H1 (cell line): ENCODE results near the gene TOB2. TPM values are rescaled to one million over a fixed set of nuclear protein-coding genes. Genes with fewer than 3 reads are reported as not detected.

Source experiments
- ASH2L ChIP-seq: fragments of 200-600, 300-600 bp; sonication (generic); IDR thresholded peaks from one replicate; pipeline ENCODE4 v1.7.1; 2017; ENCODE audit warnings: low read length
- CHD1 ChIP-seq: IDR thresholded peaks from 2 replicates; pipeline ENCODE4 v1.6.1; 2012; ENCODE audit warnings: low read depth, low read length, improper control_type of control experiment
- CREB1 ChIP-seq: IDR thresholded peaks from 2 replicates; pipeline ENCODE4 v1.6.1; 2012; ENCODE audit warnings: inconsistent platforms
- CTBP2 ChIP-seq: IDR thresholded peaks from 2 replicates; pipeline ENCODE4 v1.7.0; 2011; ENCODE audit warnings: borderline replicate concordance, mild to moderate bottlenecking, moderate library complexity, mixed read lengths, low read length; ENCODE audit not compliant: insufficient read depth, insufficient read length
- GABPA ChIP-seq: IDR thresholded peaks from 2 replicates; pipeline ENCODE4 v1.6.1; 2011; ENCODE audit warnings: mild to moderate bottlenecking, low read length, moderate library complexity, borderline replicate concordance; ENCODE audit not compliant: insufficient read depth
- GTF2F1 ChIP-seq: IDR thresholded peaks from 2 replicates; pipeline ENCODE4 v1.6.1; 2012; ENCODE audit warnings: low read depth, low read length, improper control_type of control experiment, borderline replicate concordance
- HDAC2 ChIP-seq, 2 experiments: fragments of 300-600 bp in 1 of 2; sonication (generic) in 1 of 2; IDR thresholded peaks; 2 replicates each; pipeline ENCODE4 v1.6.1; 2011 to 2012; ENCODE audit warnings: low read depth in 2 of 2, low read length in 2 of 2, mild to moderate bottlenecking in 2 of 2, moderate library complexity in 2 of 2, borderline replicate concordance in 1 of 2, inconsistent platforms in 1 of 2
- JUND ChIP-seq: IDR thresholded peaks from 2 replicates; pipeline ENCODE4 v1.6.1; 2011; ENCODE audit warnings: mild to moderate bottlenecking, improper control_type of control experiment, low read length
- MAX ChIP-seq: IDR thresholded peaks from 2 replicates; pipeline ENCODE4 v1.6.1; 2012; ENCODE audit warnings: inconsistent platforms
- PHF8 ChIP-seq: fragments of 200-600 bp; sonication (generic); conservative IDR thresholded peaks from 2 replicates; pipeline ENCODE4 v1.7.1; 2012; ENCODE audit warnings: low read depth, mild to moderate bottlenecking, inconsistent platforms, low read length, moderate library complexity
- POLR2A ChIP-seq, 2 experiments: IDR thresholded peaks; 1 replicate in 1 of 2; 2 replicates in 1 of 2; pipeline ENCODE4 v1.6.1; 2011; ENCODE audit warnings: low read depth in 2 of 2, low read length in 2 of 2, mild to moderate bottlenecking in 2 of 2; ENCODE audit errors: control extremely low read depth in 1 of 2
- RAD21 ChIP-seq, 2 experiments: IDR thresholded peaks in 1 of 2; conservative IDR thresholded peaks in 1 of 2; 2 replicates each; pipeline ENCODE4 v1.6.1; 2011; ENCODE audit warnings: low read depth in 2 of 2, low read length in 2 of 2, improper control_type of control experiment in 1 of 2, inconsistent platforms in 1 of 2, mild to moderate bottlenecking in 1 of 2, moderate library complexity in 1 of 2
- RFX5 ChIP-seq: IDR thresholded peaks from 2 replicates; pipeline ENCODE4 v1.6.1; 2011; ENCODE audit warnings: low read depth, low read length, improper control_type of control experiment, borderline replicate concordance
- RXRA ChIP-seq: IDR thresholded peaks from 2 replicates; pipeline ENCODE4 v1.6.1; 2011; ENCODE audit warnings: low read depth, mild to moderate bottlenecking, low read length, moderate library complexity; ENCODE audit not compliant: insufficient read depth
- SIN3A ChIP-seq, 2 experiments: IDR thresholded peaks in 1 of 2; conservative IDR thresholded peaks in 1 of 2; 2 replicates each; pipeline ENCODE4 v1.6.1; 2011 to 2012; ENCODE audit warnings: low read length in 2 of 2, improper control_type of control experiment in 1 of 2, low read depth in 1 of 2, mild to moderate bottlenecking in 1 of 2
- SP1 ChIP-seq: IDR thresholded peaks from 2 replicates; pipeline ENCODE4 v1.6.1; 2011; ENCODE audit warnings: low read depth, low read length
- TAF1 ChIP-seq: IDR thresholded peaks from 2 replicates; pipeline ENCODE4 v1.6.1; 2011; ENCODE audit warnings: mild to moderate bottlenecking, low read depth, low read length
- TCF12 ChIP-seq: IDR thresholded peaks from 2 replicates; pipeline ENCODE4 v1.6.1; 2011; ENCODE audit warnings: low read depth, mild to moderate bottlenecking, low read length
- polyA plus RNA-seq, 7 experiments: library from polyadenylated mRNA; depleted of rRNA in 3 of 7; stranded (reverse) in 5 of 7; unstranded in 2 of 7; fragments of >200 nt in 5 of 7; fragments of 200-250 nt in 2 of 7; gene quantifications; 1 replicate in 5 of 7; 2 replicates in 1 of 7; 4 replicates in 1 of 7; pipeline versions ENCODE4 v1.2.1 to v1.2.3, GENCODE V29; 2011 to 2013; ENCODE audit warnings: missing spikeins in 2 of 7, mixed read lengths in 2 of 7
- total RNA-seq: library from RNA; stranded (reverse); fragmentation: NEBNext Ultra II Directional; extraction: Animal tissue kit (Norgen Biotek cat#: 25700); gene quantifications from 2 replicates; pipeline ENCODE4 v1.2.1, GENCODE V29; 2021
- TF ChIP-seq, protein P1 (sequence below): IDR thresholded peaks from 2 replicates; pipeline ENCODE4 v1.6.1; 2012; ENCODE audit warnings: inconsistent platforms
- TF ChIP-seq, protein P2 (sequence below): IDR thresholded peaks from 2 replicates; pipeline ENCODE4 v1.6.1; 2012; ENCODE audit warnings: low read length, inconsistent platforms

Gene TOB2
- total and polyA plus RNA-seq, 2 of the 8 experiments (the other 6 are each of a cell fraction or from before 2014, with no cell fraction given), result 27.0 to 54.1 TPM

GRCh38 chr22:41446639-41447434 lies at the start of gene TOB2 (continued):
- TF ChIP-seq, protein P1, sequence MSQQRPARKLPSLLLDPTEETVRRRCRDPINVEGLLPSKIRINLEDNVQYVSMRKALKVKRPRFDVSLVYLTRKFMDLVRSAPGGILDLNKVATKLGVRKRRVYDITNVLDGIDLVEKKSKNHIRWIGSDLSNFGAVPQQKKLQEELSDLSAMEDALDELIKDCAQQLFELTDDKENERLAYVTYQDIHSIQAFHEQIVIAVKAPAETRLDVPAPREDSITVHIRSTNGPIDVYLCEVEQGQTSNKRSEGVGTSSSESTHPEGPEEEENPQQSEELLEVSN, result peak; percentile 36; the same call in 1 of the 2 replicates
- TF ChIP-seq JUND, result peak; percentile 70; the same call in 1 of the 2 replicates
- TF ChIP-seq GTF2F1, result peak; percentile 95
- TF ChIP-seq RAD21 (IDR thresholded peaks at IDR 0.05 in 1 of 2, conservative IDR thresholded peaks at IDR 0.05 in 1 of 2; ENCODE audit: low read depth in 2 of 2, low read length in 2 of 2), result peak in 1 of 2 experiments; percentile 4; a peak in 2 of 4 replicates
- TF ChIP-seq HDAC2 (IDR thresholded peaks at IDR 0.05; ENCODE audit: borderline replicate concordance in 1 of 2, low read depth in 2 of 2, low read length in 2 of 2), result 0 out of 4 replicates have a peak, but pooled peaks of 1 of the 2 experiments have one; percentile 33
- peak; percentile 99 to 100 for TF ChIP-seq POLR2A (IDR thresholded peaks at IDR 0.05; ENCODE audit: control extremely low read depth in 1 of 2, low read depth in 2 of 2, low read length in 2 of 2)
- TF ChIP-seq RFX5, result 0 out of 2 replicates have a peak, but pooled peaks have one; percentile 37
- TF ChIP-seq CHD1, result 0 out of 2 replicates have a peak, but pooled peaks have one; percentile 14
- peak; percentile 82 for TF ChIP-seq PHF8
- TF ChIP-seq TCF12, result peak; percentile 73; the same call in 1 of the 2 replicates
- TF ChIP-seq TAF1, result peak; percentile 100
- TF ChIP-seq SIN3A (conservative IDR thresholded peaks at IDR 0.05 in 1 of 2, IDR thresholded peaks at IDR 0.05 in 1 of 2; ENCODE audit: low read depth in 1 of 2, low read length in 2 of 2), result peak; percentile 93 to 98
- peak; percentile 86 for TF ChIP-seq CTBP2
- peak; percentile 93 for TF ChIP-seq ASH2L
- peak; percentile 95 for TF ChIP-seq SP1
- no peak for TF ChIP-seq RXRA
- TF ChIP-seq, protein P2, sequence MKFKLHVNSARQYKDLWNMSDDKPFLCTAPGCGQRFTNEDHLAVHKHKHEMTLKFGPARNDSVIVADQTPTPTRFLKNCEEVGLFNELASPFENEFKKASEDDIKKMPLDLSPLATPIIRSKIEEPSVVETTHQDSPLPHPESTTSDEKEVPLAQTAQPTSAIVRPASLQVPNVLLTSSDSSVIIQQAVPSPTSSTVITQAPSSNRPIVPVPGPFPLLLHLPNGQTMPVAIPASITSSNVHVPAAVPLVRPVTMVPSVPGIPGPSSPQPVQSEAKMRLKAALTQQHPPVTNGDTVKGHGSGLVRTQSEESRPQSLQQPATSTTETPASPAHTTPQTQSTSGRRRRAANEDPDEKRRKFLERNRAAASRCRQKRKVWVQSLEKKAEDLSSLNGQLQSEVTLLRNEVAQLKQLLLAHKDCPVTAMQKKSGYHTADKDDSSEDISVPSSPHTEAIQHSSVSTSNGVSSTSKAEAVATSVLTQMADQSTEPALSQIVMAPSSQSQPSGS, result peak; percentile 78; the same call in 1 of the 2 replicates
- TF ChIP-seq GABPA, result no peak
- peak; percentile 63 for TF ChIP-seq MAX
- TF ChIP-seq CREB1, result peak; percentile 92
